Measurements from ENCODE around the gene MGAT5. TPM values are rescaled to one million over a fixed set of nuclear protein-coding genes. Genes with fewer than 3 reads are reported as not detected.

Gene MGAT5
- total RNA-seq, 1 experiment from 2014 or later = 34.0 TPM

DNA sequence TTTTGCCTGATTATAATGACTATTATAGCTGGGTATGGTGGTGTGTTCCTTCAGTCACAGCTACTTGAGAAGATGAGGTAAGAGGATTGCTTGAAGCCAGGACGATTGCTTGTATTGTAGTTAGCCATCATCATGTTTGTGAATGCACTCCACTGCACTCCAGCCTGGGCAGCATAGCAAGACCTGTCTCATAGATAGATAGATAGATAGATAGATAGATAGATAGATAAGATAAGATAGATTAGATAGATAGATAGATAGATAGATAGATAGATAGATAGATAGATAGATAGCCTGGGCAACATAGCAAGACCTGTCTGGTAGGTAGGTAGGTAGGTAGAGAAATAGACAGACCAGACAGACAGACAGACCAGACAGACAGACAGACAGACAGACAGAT is 127.3 kb downstream of the MGAT5 start (continued):
- TF ChIP-seq, protein P1, sequence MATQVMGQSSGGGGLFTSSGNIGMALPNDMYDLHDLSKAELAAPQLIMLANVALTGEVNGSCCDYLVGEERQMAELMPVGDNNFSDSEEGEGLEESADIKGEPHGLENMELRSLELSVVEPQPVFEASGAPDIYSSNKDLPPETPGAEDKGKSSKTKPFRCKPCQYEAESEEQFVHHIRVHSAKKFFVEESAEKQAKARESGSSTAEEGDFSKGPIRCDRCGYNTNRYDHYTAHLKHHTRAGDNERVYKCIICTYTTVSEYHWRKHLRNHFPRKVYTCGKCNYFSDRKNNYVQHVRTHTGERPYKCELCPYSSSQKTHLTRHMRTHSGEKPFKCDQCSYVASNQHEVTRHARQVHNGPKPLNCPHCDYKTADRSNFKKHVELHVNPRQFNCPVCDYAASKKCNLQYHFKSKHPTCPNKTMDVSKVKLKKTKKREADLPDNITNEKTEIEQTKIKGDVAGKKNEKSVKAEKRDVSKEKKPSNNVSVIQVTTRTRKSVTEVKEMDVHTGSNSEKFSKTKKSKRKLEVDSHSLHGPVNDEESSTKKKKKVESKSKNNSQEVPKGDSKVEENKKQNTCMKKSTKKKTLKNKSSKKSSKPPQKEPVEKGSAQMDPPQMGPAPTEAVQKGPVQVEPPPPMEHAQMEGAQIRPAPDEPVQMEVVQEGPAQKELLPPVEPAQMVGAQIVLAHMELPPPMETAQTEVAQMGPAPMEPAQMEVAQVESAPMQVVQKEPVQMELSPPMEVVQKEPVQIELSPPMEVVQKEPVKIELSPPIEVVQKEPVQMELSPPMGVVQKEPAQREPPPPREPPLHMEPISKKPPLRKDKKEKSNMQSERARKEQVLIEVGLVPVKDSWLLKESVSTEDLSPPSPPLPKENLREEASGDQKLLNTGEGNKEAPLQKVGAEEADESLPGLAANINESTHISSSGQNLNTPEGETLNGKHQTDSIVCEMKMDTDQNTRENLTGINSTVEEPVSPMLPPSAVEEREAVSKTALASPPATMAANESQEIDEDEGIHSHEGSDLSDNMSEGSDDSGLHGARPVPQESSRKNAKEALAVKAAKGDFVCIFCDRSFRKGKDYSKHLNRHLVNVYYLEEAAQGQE (IDR thresholded peaks at IDR 0.05; ENCODE audit: low read depth) = no peak
- no peak for TF ChIP-seq EGR1 (IDR thresholded peaks at IDR 0.05; ENCODE audit: low read depth)
- TF ChIP-seq RAD21 (IDR thresholded peaks at IDR 0.05; ENCODE audit: low read depth) = no peak
- TF ChIP-seq EZH2phosphoT487 (IDR thresholded peaks at IDR 0.05; ENCODE audit: borderline replicate concordance) = no peak
- TF ChIP-seq YY1 (IDR thresholded peaks at IDR 0.05; ENCODE audit: extremely low read depth, insufficient replicate concordance, low read depth, low read length) = no peak
- TF ChIP-seq ELF1 (IDR thresholded peaks at IDR 0.05; ENCODE audit: borderline replicate concordance, low read depth) = no peak

DNA sequence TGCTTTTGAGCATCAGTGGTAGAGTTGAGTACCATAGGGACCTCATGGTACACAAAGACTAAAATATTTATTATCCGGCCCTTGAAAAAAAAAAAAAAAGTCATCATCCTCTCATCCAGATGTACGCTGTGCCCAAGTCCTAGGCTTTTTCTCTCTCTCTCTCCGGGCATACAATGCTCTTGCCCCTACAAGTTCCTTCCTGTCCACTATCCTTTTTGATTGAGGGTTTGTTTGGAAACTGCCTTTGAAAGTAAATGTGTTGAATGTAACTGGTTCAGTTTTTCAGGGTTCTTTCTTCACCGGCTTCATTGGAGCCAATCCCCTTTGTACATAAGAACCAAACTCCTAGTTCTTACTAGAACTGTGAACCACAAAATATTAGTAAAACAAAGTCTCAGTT is 130.3 kb downstream of the MGAT5 start:
- ChIA-PET RAD21 (ENCODE audit: low non-redundant PET in 1 of 2, low total read pairs in 2 of 2, uncharacterized antibody in 2 of 2, unreplicated experiment in 2 of 2) (no interaction called here), POLR2A (no interaction called here), CTCF (no interaction called here)
- Histone ChIP-seq H3K9ac (ENCODE audit: low read length) (no peak overlapping the region), H3K79me2 (ENCODE audit: insufficient read depth, low read length) (no peaks in the 10 kb centered on the region), H3K36me3 (ENCODE audit: control insufficient read depth in 1 of 2, insufficient read depth in 2 of 2, low read length in 2 of 2) (no peaks in the 10 kb centered on the region), H4K20me1 (ENCODE audit: insufficient read depth) (no peaks in the 10 kb centered on the region), H2AFZ (ENCODE audit: low read depth, low read length, poor library complexity, severe bottlenecking) (no peak overlapping the region), H3K9me3 (ENCODE audit: control insufficient read depth in 1 of 2, insufficient read depth in 1 of 2, low read depth in 1 of 2, low read length in 2 of 2) (no peaks in the 10 kb centered on the region), H3K4me2 (ENCODE audit: low read length) (no peak overlapping the region), H3K4me1 (ENCODE audit: control insufficient read depth in 1 of 2, insufficient read depth in 2 of 2, low read length in 2 of 2) (no peaks in the 10 kb centered on the region), H3K27ac (ENCODE audit: low read depth, low read length) (no peak overlapping the region), H3K27me3 (ENCODE audit: insufficient read depth, low read length) (no peaks in the 10 kb centered on the region), H3K4me3 (replicated peaks in 1 of 2; ENCODE audit: low read depth in 1 of 2, low read length in 2 of 2) (no peak overlapping the region), H3K9me2 (ENCODE audit: insufficient read depth) (no peaks in the 10 kb centered on the region)
- no TSS peak for BruUV-seq (replicated peaks)
- DNase-seq (ENCODE audit: low read depth, low spot score) (no peak), ATAC-seq (no peak)
- intact Hi-C loops (cut with micrococcal nuclease) = no loop called here
- TF ChIP-seq POLR2A (IDR thresholded peaks at IDR 0.05; ENCODE audit: borderline replicate concordance, extremely low read depth, insufficient read depth, insufficient read length) (no peak), YY1 (IDR thresholded peaks at IDR 0.05; ENCODE audit: extremely low read depth, insufficient replicate concordance, low read depth, low read length) (no peak), POLR2AphosphoS5 (IDR thresholded peaks at IDR 0.05; ENCODE audit: low read depth, low read length) (no peak), SRF (IDR thresholded peaks at IDR 0.05; ENCODE audit: low read depth) (no peak), EZH2phosphoT487 (IDR thresholded peaks at IDR 0.05; ENCODE audit: borderline replicate concordance) (no peak), SP1 (IDR thresholded peaks at IDR 0.05; ENCODE audit: low read depth) (no peak), ZNF274 (IDR thresholded peaks at IDR 0.05; ENCODE audit: low read depth, low read length) (no peak)
- TF ChIP-seq, protein P2, sequence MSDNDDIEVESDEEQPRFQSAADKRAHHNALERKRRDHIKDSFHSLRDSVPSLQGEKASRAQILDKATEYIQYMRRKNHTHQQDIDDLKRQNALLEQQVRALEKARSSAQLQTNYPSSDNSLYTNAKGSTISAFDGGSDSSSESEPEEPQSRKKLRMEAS (IDR thresholded peaks at IDR 0.05) = no peak

Data from HCT116 (cell line).